K562 (cell line): ENCODE measurements around the gene SEC16A. TPM values are rescaled to one million over a fixed set of nuclear protein-coding genes. Genes with fewer than 3 reads are reported as not detected.

Experiments used
- ATAC-seq: fragments of 200-7000 bp; cut with Tn5 transposase; 3 replicates; pipeline ENCODE4 v1.9.1; 2020; ENCODE audit warnings: moderate library complexity
- BruUV-seq: library from RNA; stranded (reverse); fragments of 400-500 nt; replicated peaks from 2 replicates; lab custom pipeline; 2021; lab: Mats Ljungman, UMichigan
- CTCF ChIA-PET: fragments of 300-600 bp; formaldehyde crosslinking; extraction: SDS; loops from one replicate; lab custom pipeline; 2021; ENCODE audit warnings: low intra/inter-chr PET ratio; lab: Yijun Ruan, JAX
- POLR2A ChIA-PET: fragments of 300-600, 350-650 bp; sonication (Branson Sonifier 250); formaldehyde crosslinking; extraction: SDS; loops from one replicate; lab custom pipeline; 2021; ENCODE audit warnings: antibody characterized with exemption, inconsistent platforms; lab: Yijun Ruan, JAX
- DNase-seq, 4 experiments: peaks; one replicate each; pipeline versions ENCODE4 v3.0.0 to v3.0.0-alpha.2; 2011 to 2018; ENCODE audit warnings: low spot score in 3 of 4, mixed read lengths in 3 of 4; ENCODE audit errors: extremely low read depth in 1 of 4
- FAIRE-seq: peaks from 2 replicates; lab custom pipeline; 2011; peaks lifted over from hg19 to GRCh38; lab: Jason Lieb, UNC
- H2AFZ ChIP-seq: 2 replicates; pipeline ENCODE4 v1.6.0; 2011; ENCODE audit warnings: low read depth, low read length, control low read depth, inconsistent platforms
- H3K27ac ChIP-seq: fragments of 200-600 bp; 3 replicates; pipeline ENCODE4 v1.8.0; 2011; ENCODE audit warnings: low read depth, mild to moderate bottlenecking, control low read depth, inconsistent platforms, low read length, moderate library complexity, mixed read lengths; ENCODE audit errors: extremely low read depth
- H3K27me3 ChIP-seq, 2 experiments: fragments of 300-600 bp in 1 of 2; 2 replicates in 1 of 2; 3 replicates in 1 of 2; pipeline versions ENCODE4 v1.6.0 to v1.8.0; 2011; ENCODE audit warnings: inconsistent platforms in 2 of 2, low read length in 2 of 2, mild to moderate bottlenecking in 1 of 2, mixed read lengths in 1 of 2, moderate library complexity in 1 of 2; ENCODE audit not compliant: control insufficient read depth in 2 of 2, insufficient read depth in 2 of 2
- H3K36me3 ChIP-seq: fragments of 300-600 bp; 3 replicates; pipeline ENCODE4 v1.8.0; 2011; ENCODE audit warnings: mild to moderate bottlenecking, low read length, inconsistent platforms; ENCODE audit not compliant: control insufficient read depth, insufficient read depth
- H3K4me1 ChIP-seq, 2 experiments: fragments of 200-600 bp in 1 of 2; replicated peaks in 1 of 2; 2 replicates in 1 of 2; 3 replicates in 1 of 2; pipeline versions ENCODE4 v1.5.1 to v1.8.0; 2011; ENCODE audit warnings: inconsistent platforms in 2 of 2, low read length in 2 of 2, mild to moderate bottlenecking in 1 of 2, mixed read lengths in 1 of 2, moderate library complexity in 1 of 2; ENCODE audit not compliant: control insufficient read depth in 2 of 2, insufficient read depth in 2 of 2
- H3K4me2 ChIP-seq: 2 replicates; pipeline ENCODE4 v1.6.1; 2011; ENCODE audit warnings: low read length, control low read depth, inconsistent platforms, mixed read lengths; ENCODE audit not compliant: insufficient read depth
- H3K4me3 ChIP-seq: fragments of 200-600 bp; sonication (generic), shearing (Covaris generic); 2 replicates; pipeline ENCODE4 v1.5.1; 2016; ENCODE audit warnings: control low read depth, inconsistent platforms
- H3K79me2 ChIP-seq: fragments of 200-600 bp; 3 replicates; pipeline ENCODE4 v1.8.0; 2011; ENCODE audit warnings: low read length, inconsistent platforms; ENCODE audit not compliant: control insufficient read depth, insufficient read depth
- H3K9ac ChIP-seq, 2 experiments: 2 replicates each; pipeline versions ENCODE4 v1.6.0 to v1.6.1; 2011; ENCODE audit warnings: low read depth in 2 of 2, low read length in 2 of 2, control low read depth in 1 of 2, inconsistent platforms in 1 of 2, mild to moderate bottlenecking in 1 of 2, mixed read lengths in 1 of 2; ENCODE audit not compliant: insufficient read depth in 1 of 2
- H3K9me1 ChIP-seq: one replicate; pipeline ENCODE4 v1.6.0; 2011; ENCODE audit warnings: inconsistent platforms, mild to moderate bottlenecking, low read length, moderate library complexity; ENCODE audit not compliant: control insufficient read depth, insufficient read depth
- H3K9me3 ChIP-seq: replicated peaks from 2 replicates; pipeline ENCODE4 v1.5.1; 2011; ENCODE audit warnings: low read depth, low read length, inconsistent platforms; ENCODE audit not compliant: control insufficient read depth, insufficient read depth
- H4K20me1 ChIP-seq: replicated peaks from 2 replicates; pipeline ENCODE4 v1.6.1; 2011; ENCODE audit warnings: low read length, inconsistent platforms, mixed read lengths; ENCODE audit not compliant: control insufficient read depth, insufficient read depth
- ARID2 ChIP-seq: fragments of 450-650 bp; IDR thresholded peaks from 2 replicates; pipeline ENCODE4 v1.6.1; 2017; ENCODE audit warnings: antibody characterized with exemption, mild to moderate bottlenecking
- FOXK1 ChIP-seq: sonication (generic); formaldehyde crosslinking; IDR thresholded peaks from 2 replicates; pipeline ENCODE4 v1.8.0; 2022; ENCODE audit warnings: missing genetic modification reagents, mild to moderate bottlenecking, borderline replicate concordance
- FOXM1 ChIP-seq, 2 experiments: fragments of 450-650 bp in 1 of 2; sonication (generic) in 1 of 2; formaldehyde crosslinking in 1 of 2; IDR thresholded peaks; 2 replicates each; pipeline versions ENCODE4 v1.6.1 to v1.9.0; 2017 to 2022; ENCODE audit warnings: low read depth in 2 of 2, mild to moderate bottlenecking in 2 of 2, missing genetic modification reagents in 1 of 2, moderate library complexity in 1 of 2
- HEY1 ChIP-seq: fragments of 250-450 bp; sonication (Bioruptor Pico); IDR thresholded peaks from 2 replicates; pipeline ENCODE4 v1.5.0; 2020; ENCODE audit warnings: mild to moderate bottlenecking, moderate library complexity, borderline replicate concordance
- HOXB6 ChIP-seq: fragments of 250-450 bp; sonication (Bioruptor Pico); IDR thresholded peaks from 2 replicates; pipeline ENCODE4 v1.5.1; 2022; ENCODE audit warnings: mild to moderate bottlenecking, borderline replicate concordance
- KLF6 ChIP-seq: fragments of 250-450 bp; sonication (Bioruptor Pico); IDR thresholded peaks from 2 replicates; pipeline ENCODE4 v1.4.0; 2020; ENCODE audit warnings: mild to moderate bottlenecking, moderate library complexity, borderline replicate concordance
- NR2C1 ChIP-seq, 2 experiments: fragments of 450-650 bp; IDR thresholded peaks; 2 replicates each; pipeline ENCODE4 v1.6.1; 2017; ENCODE audit warnings: mild to moderate bottlenecking in 2 of 2, antibody characterized with exemption in 1 of 2, inconsistent platforms in 1 of 2, missing compliant biosample characterization in 1 of 2, missing genetic modification characterization in 1 of 2
- RBM25 ChIP-seq: fragments of 200-400 bp; formaldehyde crosslinking; IDR thresholded peaks from 2 replicates; pipeline ENCODE4 v1.6.1; 2018; ENCODE audit warnings: low read length, low read depth, moderate library complexity; ENCODE audit not compliant: severe bottlenecking
- WGBS: fragments of 100-300 bp; shearing (Covaris generic); methylation state at CpG from one replicate; pipeline ENCODE4 v1.1.6; 2016; ENCODE audit warnings: low coverage, mixed read lengths; ENCODE audit not compliant: insufficient coverage; ENCODE audit errors: missing lambda C conversion rate; 5-methylcytosine and 5-hydroxymethylcytosine counted together
- in situ Hi-C: fragments of 300-500 bp; cut with MboI; formaldehyde crosslinking; loops from 4 replicates; pipeline ENCODE4 v1.15.0; 2018; ENCODE audit warnings: inconsistent platforms, mixed read lengths
- intact Hi-C: fragments of 100-400 bp; cut with micrococcal nuclease; formaldehyde crosslinking; loops from 2 replicates; pipeline ENCODE4 v1.14.2; 2022
- polyA plus RNA-seq, 8 experiments: library from polyadenylated mRNA; depleted of rRNA in 4 of 8; stranded (reverse) in 5 of 8; unstranded in 3 of 8; fragments of >200 nt; fragmentation: Nextera tagmentation in 2 of 8; fragmentation: Illumina TruSeq in 1 of 8; extraction: Ambion mirVana in 2 of 8; extraction: Trizol in 1 of 8; gene quantifications; 2 replicates each; pipeline versions ENCODE4 v1.2.1 to v1.2.3, GENCODE V29; 2011 to 2014; ENCODE audit warnings: inconsistent platforms in 1 of 8, missing spikeins in 1 of 8
- total RNA-seq, 7 experiments: library from RNA; depleted of rRNA in 6 of 7; stranded (reverse); fragments of >200 nt in 6 of 7; fragmentation: Illumina TruSeq in 2 of 7; extraction: Trizol in 2 of 7; gene quantifications; 2 replicates each; pipeline versions ENCODE4 v1.2.1 to v1.2.3, GENCODE V29; 2011 to 2021; ENCODE audit warnings: low replicate concordance in 1 of 7
- TF ChIP-seq, protein P1 (sequence below): fragments of 250-450 bp; sonication (Bioruptor Pico); IDR thresholded peaks from 2 replicates; pipeline ENCODE4 v1.4.0; 2020; ENCODE audit warnings: mild to moderate bottlenecking, moderate library complexity, borderline replicate concordance
- TF ChIP-seq, protein P2 (sequence below): fragments of 450-650 bp; IDR thresholded peaks from 2 replicates; pipeline ENCODE4 v1.6.1; 2018; ENCODE audit not compliant: partially characterized antibody
- TF ChIP-seq, protein P3 (sequence below): fragments of 450-650 bp; IDR thresholded peaks from 2 replicates; pipeline ENCODE4 v1.6.1; 2016

SEC16A gene
- total and polyA plus RNA-seq, 9 of the 15 experiments (the other 6 are each of a cell fraction or from before 2014, with no cell fraction given) = 8.3 to 62.8 (median 14.0) TPM

DNA sequence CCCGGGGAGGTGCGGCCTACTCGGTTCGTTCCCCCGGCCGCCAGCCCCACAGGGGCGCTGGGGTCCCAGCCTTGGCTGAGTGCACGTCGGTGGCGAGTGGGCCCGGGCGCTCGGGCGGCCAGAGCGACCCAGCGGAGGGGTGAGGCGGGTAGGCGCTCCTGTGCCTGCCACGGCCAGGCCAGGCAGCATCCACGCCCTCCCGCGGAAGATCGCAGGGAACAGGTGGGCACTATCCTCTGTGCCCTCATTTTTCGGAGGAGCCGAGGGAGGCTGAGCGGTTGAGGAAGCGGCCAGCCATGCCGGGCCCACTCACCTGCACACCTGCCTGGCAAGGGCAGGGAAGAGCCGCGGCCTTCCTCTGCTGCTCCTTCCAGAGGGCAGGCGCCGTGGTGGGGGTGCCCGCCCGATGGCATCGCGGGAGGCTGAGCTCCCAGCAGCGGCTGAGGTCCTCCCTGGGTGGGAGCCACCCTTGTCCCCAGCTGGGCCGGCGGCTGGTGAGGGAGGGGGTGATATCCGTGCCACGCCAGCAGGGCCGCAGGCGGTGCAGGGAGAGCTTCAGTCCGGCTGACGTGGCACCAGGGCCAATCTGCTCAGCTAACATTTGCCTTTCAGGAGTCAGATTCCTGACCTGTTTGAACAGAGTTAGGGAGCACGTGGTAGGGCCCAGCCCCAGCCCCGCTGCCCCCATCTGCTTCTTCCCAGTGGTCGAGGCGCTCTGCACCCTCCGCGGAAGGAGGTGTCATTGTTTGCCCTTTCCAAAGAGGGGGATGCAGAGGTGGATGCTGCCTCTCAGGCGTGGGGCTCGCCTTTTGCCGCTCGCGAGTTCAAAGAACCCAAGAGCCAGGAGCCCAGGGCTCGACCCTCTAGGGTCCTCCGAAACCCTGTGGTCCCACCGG lies 1.6 kb upstream of the SEC16A start:
- BruUV-seq = no TSS peak
- intact Hi-C loops = loop anchor here (1.0 to 5.0 kb wide), 2 partner anchors 147 to 208 kb away; no protein-coding TSS in a partner anchor
- no peak for TF ChIP-seq KLF6
- TF ChIP-seq, protein P1, sequence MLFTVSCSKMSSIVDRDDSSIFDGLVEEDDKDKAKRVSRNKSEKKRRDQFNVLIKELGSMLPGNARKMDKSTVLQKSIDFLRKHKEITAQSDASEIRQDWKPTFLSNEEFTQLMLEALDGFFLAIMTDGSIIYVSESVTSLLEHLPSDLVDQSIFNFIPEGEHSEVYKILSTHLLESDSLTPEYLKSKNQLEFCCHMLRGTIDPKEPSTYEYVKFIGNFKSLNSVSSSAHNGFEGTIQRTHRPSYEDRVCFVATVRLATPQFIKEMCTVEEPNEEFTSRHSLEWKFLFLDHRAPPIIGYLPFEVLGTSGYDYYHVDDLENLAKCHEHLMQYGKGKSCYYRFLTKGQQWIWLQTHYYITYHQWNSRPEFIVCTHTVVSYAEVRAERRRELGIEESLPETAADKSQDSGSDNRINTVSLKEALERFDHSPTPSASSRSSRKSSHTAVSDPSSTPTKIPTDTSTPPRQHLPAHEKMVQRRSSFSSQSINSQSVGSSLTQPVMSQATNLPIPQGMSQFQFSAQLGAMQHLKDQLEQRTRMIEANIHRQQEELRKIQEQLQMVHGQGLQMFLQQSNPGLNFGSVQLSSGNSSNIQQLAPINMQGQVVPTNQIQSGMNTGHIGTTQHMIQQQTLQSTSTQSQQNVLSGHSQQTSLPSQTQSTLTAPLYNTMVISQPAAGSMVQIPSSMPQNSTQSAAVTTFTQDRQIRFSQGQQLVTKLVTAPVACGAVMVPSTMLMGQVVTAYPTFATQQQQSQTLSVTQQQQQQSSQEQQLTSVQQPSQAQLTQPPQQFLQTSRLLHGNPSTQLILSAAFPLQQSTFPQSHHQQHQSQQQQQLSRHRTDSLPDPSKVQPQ (CRISPR knock-in tag) = no peak
- 0 out of 2 replicates have a peak, but pooled peaks have one; percentile 33 for TF ChIP-seq FOXK1 (CRISPR knock-in tag)
- no peak for TF ChIP-seq HOXB6 (CRISPR knock-in tag)
- no peak for TF ChIP-seq NR2C1 (IDR thresholded peaks at IDR 0.05)
- TF ChIP-seq NR2C1 (tag; IDR thresholded peaks at IDR 0.05) = no peak
- TF ChIP-seq, protein P2, sequence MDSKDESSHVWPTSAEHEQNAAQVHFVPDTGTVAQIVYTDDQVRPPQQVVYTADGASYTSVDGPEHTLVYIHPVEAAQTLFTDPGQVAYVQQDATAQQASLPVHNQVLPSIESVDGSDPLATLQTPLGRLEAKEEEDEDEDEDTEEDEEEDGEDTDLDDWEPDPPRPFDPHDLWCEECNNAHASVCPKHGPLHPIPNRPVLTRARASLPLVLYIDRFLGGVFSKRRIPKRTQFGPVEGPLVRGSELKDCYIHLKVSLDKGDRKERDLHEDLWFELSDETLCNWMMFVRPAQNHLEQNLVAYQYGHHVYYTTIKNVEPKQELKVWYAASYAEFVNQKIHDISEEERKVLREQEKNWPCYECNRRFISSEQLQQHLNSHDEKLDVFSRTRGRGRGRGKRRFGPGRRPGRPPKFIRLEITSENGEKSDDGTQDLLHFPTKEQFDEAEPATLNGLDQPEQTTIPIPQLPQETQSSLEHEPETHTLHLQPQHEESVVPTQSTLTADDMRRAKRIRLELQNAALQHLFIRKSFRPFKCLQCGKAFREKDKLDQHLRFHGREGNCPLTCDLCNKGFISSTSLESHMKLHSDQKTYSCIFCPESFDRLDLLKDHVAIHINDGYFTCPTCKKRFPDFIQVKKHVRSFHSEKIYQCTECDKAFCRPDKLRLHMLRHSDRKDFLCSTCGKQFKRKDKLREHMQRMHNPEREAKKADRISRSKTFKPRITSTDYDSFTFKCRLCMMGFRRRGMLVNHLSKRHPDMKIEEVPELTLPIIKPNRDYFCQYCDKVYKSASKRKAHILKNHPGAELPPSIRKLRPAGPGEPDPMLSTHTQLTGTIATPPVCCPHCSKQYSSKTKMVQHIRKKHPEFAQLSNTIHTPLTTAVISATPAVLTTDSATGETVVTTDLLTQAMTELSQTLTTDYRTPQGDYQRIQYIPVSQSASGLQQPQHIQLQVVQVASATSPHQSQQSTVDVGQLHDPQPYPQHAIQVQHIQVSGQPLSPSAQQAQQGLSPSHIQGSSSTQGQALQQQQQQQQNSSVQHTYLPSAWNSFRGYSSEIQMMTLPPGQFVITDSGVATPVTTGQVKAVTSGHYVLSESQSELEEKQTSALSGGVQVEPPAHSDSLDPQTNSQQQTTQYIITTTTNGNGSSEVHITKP = no peak
- no peak for TF ChIP-seq RBM25
- TF ChIP-seq HEY1 (CRISPR knock-in tag) = no peak
- TF ChIP-seq ARID2 = no peak
- TF ChIP-seq FOXM1 (IDR thresholded peaks at IDR 0.05; ENCODE audit: low read depth) = no peak
- 0 out of 2 replicates have a peak, but pooled peaks have one; percentile 53 for TF ChIP-seq FOXM1 (CRISPR knock-in tag; IDR thresholded peaks at IDR 0.05; ENCODE audit: low read depth)
- TF ChIP-seq, protein P3, sequence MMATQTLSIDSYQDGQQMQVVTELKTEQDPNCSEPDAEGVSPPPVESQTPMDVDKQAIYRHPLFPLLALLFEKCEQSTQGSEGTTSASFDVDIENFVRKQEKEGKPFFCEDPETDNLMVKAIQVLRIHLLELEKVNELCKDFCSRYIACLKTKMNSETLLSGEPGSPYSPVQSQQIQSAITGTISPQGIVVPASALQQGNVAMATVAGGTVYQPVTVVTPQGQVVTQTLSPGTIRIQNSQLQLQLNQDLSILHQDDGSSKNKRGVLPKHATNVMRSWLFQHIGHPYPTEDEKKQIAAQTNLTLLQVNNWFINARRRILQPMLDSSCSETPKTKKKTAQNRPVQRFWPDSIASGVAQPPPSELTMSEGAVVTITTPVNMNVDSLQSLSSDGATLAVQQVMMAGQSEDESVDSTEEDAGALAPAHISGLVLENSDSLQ = no peak

More for the DNA sequence above, 1.6 kb upstream of the SEC16A start:
- Histone ChIP-seq H3K27ac (peak overlapping the region; percentile 100), H3K4me1 (peaks cover 19 to 38% of the 10 kb centered on the region in 2 experiments), H3K79me2 (peaks cover 33% of the 10 kb centered on the region), H3K36me3 (peaks cover 13% of the 10 kb centered on the region; the same call in 2 of the 3 replicates), H3K4me3 (peak overlapping the region; percentile 63), H3K9ac (peak overlapping the region; percentile 88 to 98; a peak in 3 of 4 replicates), H3K4me2 (peak overlapping the region; percentile 94), H3K27me3 (peaks cover 0 to 18% of the 10 kb centered on the region in 2 experiments; a peak in 3 of 5 replicates), H4K20me1 (peaks cover 28% of the 10 kb centered on the region), H2AFZ (peak overlapping the region; percentile 100), H3K9me1 (no peaks in the 10 kb centered on the region), H3K9me3 (no peaks in the 10 kb centered on the region)
- CTCF ChIA-PET = interaction anchor here (1.6 to 7.1 kb wide), 4 partner anchors 140 to 209 kb away, joined by 4 to 154 read pairs (median 11); no protein-coding TSS in a partner anchor
- FAIRE-seq = no peak
- DNase-seq = no peak
- in situ Hi-C loops = no loop called here
- no peak for ATAC-seq
- POLR2A ChIA-PET = interaction anchor here (0.5 to 2.4 kb wide), 11 partner anchors 10 to 358 kb away, joined by 3 to 9 read pairs (median 3); partner anchors contain the start of gene AJM1
- 31% methylated on average over 48 of the region's 59 CpGs for WGBS
